Measurements from ENCODE around the gene PSMD8.
"Not testable (repeated sequence)": the region's sequence is repeated elsewhere in the genome, so short reads cannot be mapped to it uniquely, and the experiment has no call there.

- TF ChIP-seq POLR2A, CTCF, EP300 (IDR thresholded peaks at IDR 0.05): not testable (repeated sequence)
Measured at GRCh38 chr19:38411898-38412297, 37.5 kb downstream of the PSMD8 start.
